OCI-LY1 (cell line): ENCODE results near the gene NARF.
"Not testable (repeated sequence)": the region's sequence is repeated elsewhere in the genome, so short reads cannot be mapped to it uniquely, and the experiment has no call there.

Source experiments
- H2AFZ ChIP-seq: fragments of 200-600 bp; sonication (generic), shearing (Covaris generic); 2 replicates; pipeline ENCODE4 v1.6.0; 2014; ENCODE audit warnings: antibody characterized with exemption, mild to moderate bottlenecking, low read length
- H3F3A ChIP-seq: fragments of 200-600 bp; sonication (generic), shearing (Covaris generic); 2 replicates; pipeline ENCODE4 v1.6.0; 2014; ENCODE audit warnings: mild to moderate bottlenecking, antibody characterized with exemption, low read length, moderate library complexity; ENCODE audit not compliant: insufficient read depth
- H3K27ac ChIP-seq: fragments of 200-600 bp; sonication (generic); 2 replicates; pipeline ENCODE4 v1.5.1; 2014; ENCODE audit warnings: low read length, mixed run types, mild to moderate bottlenecking, low read depth; ENCODE audit not compliant: poor library complexity, severe bottlenecking
- H3K27me3 ChIP-seq: fragments of 200-600 bp; sonication (generic); 2 replicates; pipeline ENCODE4 v1.6.0; 2014; ENCODE audit warnings: antibody characterized with exemption, mild to moderate bottlenecking, low read length, moderate library complexity; ENCODE audit not compliant: insufficient read depth
- H3K36me3 ChIP-seq: fragments of 200-600 bp; sonication (generic); 2 replicates; pipeline ENCODE4 v1.6.1; 2014; ENCODE audit warnings: mild to moderate bottlenecking, antibody characterized with exemption, low read length, moderate library complexity, mixed read lengths; ENCODE audit not compliant: insufficient read depth
- H3K4me1 ChIP-seq: fragments of 200-600 bp; sonication (generic); 2 replicates; pipeline ENCODE4 v1.5.1; 2014; ENCODE audit warnings: mild to moderate bottlenecking, low read length, moderate library complexity; ENCODE audit not compliant: insufficient read depth, severe bottlenecking
- H3K4me2 ChIP-seq: fragments of 200-600 bp; sonication (generic), shearing (Covaris generic); 2 replicates; pipeline ENCODE4 v1.6.1; 2014; ENCODE audit warnings: low read length
- H3K4me3 ChIP-seq: fragments of 200-600 bp; sonication (generic); 2 replicates; pipeline ENCODE4 v1.5.1; 2014; ENCODE audit warnings: low read length, low read depth, mild to moderate bottlenecking, mixed read lengths; ENCODE audit not compliant: poor library complexity, severe bottlenecking
- H3K79me2 ChIP-seq: fragments of 200-600 bp; shearing (Covaris generic); 2 replicates; pipeline ENCODE4 v1.6.1; 2016; ENCODE audit warnings: mixed run types, low read length, mixed read lengths; ENCODE audit not compliant: insufficient read depth
- H3K9ac ChIP-seq: fragments of 200-600 bp; sonication (generic), shearing (Covaris generic); 2 replicates; pipeline ENCODE4 v1.6.1; 2014; ENCODE audit warnings: mild to moderate bottlenecking, low read length, mixed read lengths
- H3K9me2 ChIP-seq: fragments of 200-600 bp; sonication (generic), shearing (Covaris generic); 2 replicates; pipeline ENCODE4 v1.6.1; 2014; ENCODE audit warnings: low read depth, mild to moderate bottlenecking, low read length, mixed read lengths
- H3K9me3 ChIP-seq: fragments of 200-600 bp; shearing (Covaris generic); 2 replicates; pipeline ENCODE4 v1.6.1; 2014; ENCODE audit warnings: low read length, mixed read lengths
- H4K20me1 ChIP-seq: fragments of 200-600 bp; sonication (generic), shearing (Covaris generic); 2 replicates; pipeline ENCODE4 v1.6.0; 2016; ENCODE audit warnings: mild to moderate bottlenecking, low read length; ENCODE audit not compliant: insufficient read depth
- CTCF ChIP-seq: fragments of 200-600 bp; sonication (generic), shearing (Covaris generic); IDR thresholded peaks from 2 replicates; pipeline ENCODE4 v1.5.1; 2017; ENCODE audit warnings: mild to moderate bottlenecking, antibody characterized with exemption, low read length, moderate library complexity, mixed read lengths
- EZH2 ChIP-seq: fragments of 200-600 bp; sonication (generic), shearing (Covaris generic); IDR thresholded peaks from 2 replicates; pipeline ENCODE4 v1.8.0; 2017; ENCODE audit warnings: borderline replicate concordance, mixed run types, mild to moderate bottlenecking, antibody characterized with exemption, low read length, moderate library complexity, mixed read lengths

NARF gene

GRCh38 chr17:82536512-82537201 lies 78.1 kb downstream of the NARF start:
- no peaks in the 10 kb centered on the region for H3K9me2 ChIP-seq
- peak overlapping the region; percentile 25; the same call in 1 of the 2 replicates for H3K9ac ChIP-seq
- peaks cover 100% of the 10 kb centered on the region for H3K79me2 ChIP-seq
- no peak overlapping the region for H3K4me3 ChIP-seq
- peak overlapping the region; percentile 15; the same call in 1 of the 2 replicates for H3K4me2 ChIP-seq
- no peak overlapping the region for H2AFZ ChIP-seq
- no peaks in the 10 kb centered on the region for H4K20me1 ChIP-seq
- H3K9me3 ChIP-seq: no peaks in the 10 kb centered on the region
- TF ChIP-seq CTCF (no peak), EZH2 (no peak)
- H3K27ac ChIP-seq: peak overlapping the region; percentile 71
- peaks cover 9% of the 10 kb centered on the region; the same call in 1 of the 2 replicates for H3K36me3 ChIP-seq
- H3F3A ChIP-seq: no peaks in the 10 kb centered on the region
- H3K4me1 ChIP-seq: peaks cover 64% of the 10 kb centered on the region
- H3K27me3 ChIP-seq: no peaks in the 10 kb centered on the region

GRCh38 chr17:82537228-82537627 lies 78.7 kb downstream of the NARF start:
- peaks cover 100% of the 10 kb centered on the region for H3K79me2 ChIP-seq

GRCh38 chr17:82539076-82539475 lies 80.5 kb downstream of the NARF start:
- not testable (repeated sequence) for H3K4me3 ChIP-seq, H3K27ac ChIP-seq, H2AFZ ChIP-seq, H3F3A ChIP-seq, H4K20me1 ChIP-seq, H3K4me2 ChIP-seq, H3K27me3 ChIP-seq, H3K9ac ChIP-seq, H3K9me3 ChIP-seq, H3K36me3 ChIP-seq, H3K9me2 ChIP-seq
- H3K4me1 ChIP-seq: peaks cover 61% of the 10 kb centered on the region
- H3K79me2 ChIP-seq: peaks cover 100% of the 10 kb centered on the region

More at GRCh38 chr17:82537228-82537627, 78.7 kb downstream of the NARF start:
- H3K4me2 ChIP-seq, H2AFZ ChIP-seq, H3K9me2 ChIP-seq, H3K27ac ChIP-seq, H3K9me3 ChIP-seq, H3K27me3 ChIP-seq, H3K9ac ChIP-seq, H3F3A ChIP-seq, H4K20me1 ChIP-seq, H3K36me3 ChIP-seq, H3K4me3 ChIP-seq: not testable (repeated sequence)
- peaks cover 63% of the 10 kb centered on the region for H3K4me1 ChIP-seq
